Mesendoderm (in vitro differentiated cells): Measurements from ENCODE around the gene NECAB3.
"Not testable (repeated sequence)": the region's sequence is repeated elsewhere in the genome, so short reads cannot be mapped to it uniquely, and the experiment has no call there.

Experiments
- DNase-seq: peaks from one replicate; pipeline ENCODE4 v3.0.0; 2013
- H2AK5ac ChIP-seq: 2 replicates; pipeline ENCODE4 v1.6.1; 2013; ENCODE audit warnings: low read length, inconsistent platforms
- H2BK120ac ChIP-seq: 2 replicates; pipeline ENCODE4 v1.6.1; 2013; ENCODE audit warnings: low read depth, mild to moderate bottlenecking, low read length, moderate library complexity, mixed read lengths
- H2BK15ac ChIP-seq: replicated peaks from 2 replicates; pipeline ENCODE4 v1.6.1; 2013; ENCODE audit warnings: low read depth, mild to moderate bottlenecking, moderate library complexity
- H2BK5ac ChIP-seq: 2 replicates; pipeline ENCODE4 v1.6.1; 2013; ENCODE audit warnings: low read length, inconsistent platforms
- H3K18ac ChIP-seq: 2 replicates; pipeline ENCODE4 v1.6.1; 2013; ENCODE audit warnings: mild to moderate bottlenecking, low read length, mixed read lengths
- H3K23ac ChIP-seq: one replicate; pipeline ENCODE4 v1.6.1; 2013; ENCODE audit warnings: low read length
- H3K27ac ChIP-seq: 2 replicates; pipeline ENCODE4 v1.5.1; 2013; ENCODE audit warnings: low read depth, mild to moderate bottlenecking, inconsistent platforms, low read length, moderate library complexity
- H3K27me3 ChIP-seq: 2 replicates; pipeline ENCODE4 v1.6.1; 2013; ENCODE audit warnings: low read length, control low read depth, mild to moderate bottlenecking, inconsistent platforms; ENCODE audit not compliant: insufficient read depth, poor library complexity
- H3K36me3 ChIP-seq: 2 replicates; pipeline ENCODE4 v1.6.1; 2013; ENCODE audit warnings: low read length, inconsistent platforms; ENCODE audit not compliant: control insufficient read depth, insufficient read depth
- H3K4ac ChIP-seq: one replicate; pipeline ENCODE4 v1.6.1; 2013; ENCODE audit warnings: low read depth, mild to moderate bottlenecking, low read length, moderate library complexity
- H3K4me1 ChIP-seq: 2 replicates; pipeline ENCODE4 v1.6.1; 2013; ENCODE audit warnings: low read depth, low read length, inconsistent platforms; ENCODE audit not compliant: control insufficient read depth
- H3K4me2 ChIP-seq: 2 replicates; pipeline ENCODE4 v1.6.1; 2013; ENCODE audit warnings: low read length
- H3K4me3 ChIP-seq: 2 replicates; pipeline ENCODE4 v1.5.1; 2013; ENCODE audit warnings: mild to moderate bottlenecking, low read length
- H3K56ac ChIP-seq: one replicate; pipeline ENCODE4 v1.6.1; 2013; ENCODE audit warnings: low read length
- H3K79me1 ChIP-seq: 2 replicates; pipeline ENCODE4 v1.6.1; 2013; ENCODE audit warnings: low read length, inconsistent platforms
- H3K79me2 ChIP-seq: 2 replicates; pipeline ENCODE4 v1.6.1; 2013; ENCODE audit warnings: mild to moderate bottlenecking, low read length; ENCODE audit not compliant: control insufficient read depth, insufficient read depth
- H3K9ac ChIP-seq: 2 replicates; pipeline ENCODE4 v1.6.1; 2013; ENCODE audit warnings: low read length, inconsistent platforms
- H4K5ac ChIP-seq: one replicate; pipeline ENCODE4 v1.6.1; 2013; ENCODE audit warnings: low read length
- H4K8ac ChIP-seq: one replicate; pipeline ENCODE4 v1.6.1; 2013; ENCODE audit warnings: low read depth, mild to moderate bottlenecking, control low read depth, low read length, moderate library complexity
- WGBS: extraction: QIAGEN DNeasy Blood & Tissue Kit; methylation state at CpG from one replicate; pipeline ENCODE4 v1.1.7; 2013; ENCODE audit warnings: low lambda C conversion rate, missing lambda C conversion rate; ENCODE audit not compliant: insufficient coverage; ENCODE audit errors: extremely low coverage; 5-methylcytosine and 5-hydroxymethylcytosine counted together

Gene NECAB3

GRCh38 chr20:33648396-33649004 is 25.7 kb downstream of the NECAB3 start:
- H3K27ac ChIP-seq: no peak overlapping the region
- H2BK5ac ChIP-seq: no peak overlapping the region
- DNase-seq: no peak
- no peak overlapping the region for H3K4ac ChIP-seq
- H3K4me2 ChIP-seq: no peak overlapping the region
- H3K18ac ChIP-seq: no peak overlapping the region
- H4K5ac ChIP-seq: no peak overlapping the region
- H2BK15ac ChIP-seq: no peak overlapping the region
- no peak overlapping the region for H2BK120ac ChIP-seq
- H3K4me1 ChIP-seq: no peaks in the 10 kb centered on the region
- no peaks in the 10 kb centered on the region for H3K79me2 ChIP-seq
- no peak overlapping the region for H4K8ac ChIP-seq
- no peak overlapping the region for H3K23ac ChIP-seq
- H3K79me1 ChIP-seq: no peaks in the 10 kb centered on the region
- H3K36me3 ChIP-seq: peaks cover 2% of the 10 kb centered on the region
- no peak overlapping the region for H3K9ac ChIP-seq
- no peaks in the 10 kb centered on the region for H3K27me3 ChIP-seq
- no peak overlapping the region for H2AK5ac ChIP-seq
- no CpG with 5 or more reads among the region's 14 CpGs for WGBS
- H3K56ac ChIP-seq: no peak overlapping the region
- H3K4me3 ChIP-seq: no peak overlapping the region

DNA sequence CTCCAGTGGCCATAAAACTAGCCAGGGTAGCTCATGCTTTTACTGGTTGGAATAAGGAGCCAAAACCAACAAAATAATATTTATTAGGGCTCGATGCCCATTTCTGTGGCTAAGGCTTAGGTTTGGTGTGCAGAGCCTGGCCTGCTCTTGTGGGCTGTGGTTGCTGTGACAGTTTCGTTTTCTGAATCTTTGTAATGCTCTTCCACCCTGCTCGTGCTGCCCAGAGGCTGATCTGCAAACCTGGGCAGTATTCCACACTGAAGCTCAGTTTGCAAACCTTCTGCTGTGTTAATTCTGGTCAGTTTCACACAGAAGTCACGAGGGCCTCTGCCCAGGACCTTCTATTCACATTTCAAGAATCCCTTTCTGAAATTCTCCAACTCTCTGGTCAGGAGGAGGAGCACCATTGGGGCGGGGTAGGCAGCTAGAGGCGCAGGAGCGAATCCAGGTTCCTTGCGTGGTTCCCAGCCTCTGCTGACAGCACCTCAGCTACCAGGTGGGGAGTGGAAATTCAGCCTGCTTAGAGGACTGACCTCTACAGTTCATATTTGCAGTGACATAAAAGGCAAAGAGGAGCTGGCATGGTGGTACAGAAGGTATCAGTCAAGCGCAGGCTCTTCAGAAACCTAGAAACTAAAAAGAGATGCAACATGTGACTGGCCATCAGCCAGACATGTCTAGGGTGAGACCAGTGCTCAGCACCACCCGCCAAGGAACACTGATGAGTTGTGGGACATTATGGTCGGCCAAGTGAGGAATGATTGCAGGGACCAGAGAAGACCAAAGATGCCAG is 26.4 kb downstream of the NECAB3 start:
- Histone ChIP-seq H3K4me1 (no peaks in the 10 kb centered on the region), H4K5ac (no peak overlapping the region), H2BK5ac (no peak overlapping the region), H3K36me3 (peaks cover 2% of the 10 kb centered on the region), H3K23ac (no peak overlapping the region), H4K8ac (no peak overlapping the region), H3K18ac (no peak overlapping the region), H3K79me1 (no peaks in the 10 kb centered on the region), H3K79me2 (no peaks in the 10 kb centered on the region), H3K4me3 (no peak overlapping the region), H3K9ac (no peak overlapping the region), H3K56ac (no peak overlapping the region), H3K4me2 (no peak overlapping the region), H3K27ac (no peak overlapping the region), H3K4ac (no peak overlapping the region), H2BK120ac (no peak overlapping the region), H2BK15ac (no peak overlapping the region), H2AK5ac (no peak overlapping the region), H3K27me3 (no peaks in the 10 kb centered on the region)
- no CpG with 5 or more reads among the region's 11 CpGs for WGBS
- DNase-seq: no peak

GRCh38 chr20:33646959-33647602 is 27.1 kb downstream of the NECAB3 start:
- H3K27me3 ChIP-seq, H3K56ac ChIP-seq, H3K27ac ChIP-seq, H3K18ac ChIP-seq, H4K5ac ChIP-seq, H3K4me2 ChIP-seq, H3K79me1 ChIP-seq, H3K9ac ChIP-seq, H3K23ac ChIP-seq, H3K79me2 ChIP-seq, H2BK120ac ChIP-seq, H4K8ac ChIP-seq, H3K4me1 ChIP-seq, H2AK5ac ChIP-seq, H2BK5ac ChIP-seq, H2BK15ac ChIP-seq, H3K4ac ChIP-seq, H3K4me3 ChIP-seq, H3K36me3 ChIP-seq, DNase-seq: not testable (repeated sequence)
- WGBS: no CpG with 5 or more reads among the region's 14 CpGs

DNA sequence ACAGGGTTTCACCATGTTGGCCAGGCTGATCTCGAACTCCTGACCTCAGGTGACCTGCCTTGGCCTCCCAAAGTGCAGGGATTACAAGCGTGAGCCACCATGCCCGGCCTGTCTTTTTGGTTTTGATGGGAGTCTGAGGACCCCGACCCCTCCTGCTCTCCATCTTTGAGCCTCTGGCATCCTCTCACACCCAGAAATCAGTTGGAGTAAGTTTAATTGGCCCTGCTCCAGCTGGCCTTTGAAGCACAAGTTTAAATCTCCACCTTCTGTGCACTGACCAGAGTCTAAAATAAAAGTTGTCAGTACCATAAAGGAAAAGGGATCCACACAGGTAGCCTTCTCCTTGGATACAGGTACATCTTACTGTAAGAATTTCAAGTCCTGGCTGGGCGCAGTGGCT is 28.0 kb downstream of the NECAB3 start:
- Histone ChIP-seq H3K27ac (no peak overlapping the region), H3K4ac (no peak overlapping the region), H3K4me2 (no peak overlapping the region), H3K56ac (no peak overlapping the region), H2BK120ac (no peak overlapping the region), H3K79me1 (no peaks in the 10 kb centered on the region), H3K18ac (no peak overlapping the region), H3K4me3 (no peak overlapping the region), H3K4me1 (no peaks in the 10 kb centered on the region), H4K8ac (no peak overlapping the region), H3K79me2 (no peaks in the 10 kb centered on the region), H3K23ac (no peak overlapping the region), H3K36me3 (peaks cover 2% of the 10 kb centered on the region), H3K27me3 (no peaks in the 10 kb centered on the region), H2BK15ac (no peak overlapping the region), H2BK5ac (no peak overlapping the region), H2AK5ac (no peak overlapping the region), H3K9ac (no peak overlapping the region), H4K5ac (no peak overlapping the region)
- DNase-seq: no peak
- WGBS: no CpG with 5 or more reads among the region's 5 CpGs

GRCh38 chr20:33645396-33645795 is 28.8 kb downstream of the NECAB3 start:
- Histone ChIP-seq H3K27ac (no peak overlapping the region), H3K4ac (no peak overlapping the region), H3K4me1 (no peaks in the 10 kb centered on the region), H3K79me2 (no peaks in the 10 kb centered on the region), H4K5ac (no peak overlapping the region), H3K9ac (no peak overlapping the region), H3K18ac (no peak overlapping the region), H2BK15ac (no peak overlapping the region), H2BK5ac (no peak overlapping the region), H3K27me3 (no peaks in the 10 kb centered on the region), H3K4me2 (no peak overlapping the region), H3K79me1 (no peaks in the 10 kb centered on the region), H2AK5ac (no peak overlapping the region), H3K23ac (no peak overlapping the region), H2BK120ac (no peak overlapping the region), H4K8ac (no peak overlapping the region), H3K4me3 (no peak overlapping the region), H3K56ac (no peak overlapping the region), H3K36me3 (peaks cover 2% of the 10 kb centered on the region)
- WGBS: no CpG with 5 or more reads among the region's 2 CpGs
- no peak for DNase-seq
